NCI-H2227 (cell line): ENCODE data around the gene ROGDI.
A peak's percentile ranks its signal among the peaks of the same experiment; 100 is the strongest.

ENCODE experiments used
- DNase-seq: peaks from one replicate; lab custom pipeline; 2025; ENCODE audit not compliant: unreplicated experiment; lab: John Stamatoyannopoulos, UW

The ROGDI gene

GRCh38 chr16:4801962-4802658, at the start of gene ROGDI:
TSS of gene ROGDI (minus strand) at chr16:4802633. CDS start at chr16:4802571, 62 bp downstream.
- peak; percentile 87 for DNase-seq

- no peak for DNase-seq
Measured at GRCh38 chr16:4850211-4850610, 47.8 kb upstream of the ROGDI start.

- DNase-seq: peak; percentile 21
Measured at GRCh38 chr16:4847774-4848587, 45.5 kb upstream of the ROGDI start.

GRCh38 chr16:4846901-4847773, 44.7 kb upstream of the ROGDI start, which contains the start of the genes GLYR1 and UBN1:
TSS of gene GLYR1 (minus strand) at chr16:4847288. CDS start at chr16:4847265, 23 bp downstream.
TSS of gene UBN1 (plus strand) at chr16:4847481. CDS start at chr16:4852918, 5,437 bp downstream.
- peak; percentile 99 for DNase-seq

- peak; percentile 65 for DNase-seq
Measured at GRCh38 chr16:4846503-4846900, 44.1 kb upstream of the ROGDI start.

- no peak for DNase-seq
Measured at GRCh38 chr16:4840984-4841383, 38.6 kb upstream of the ROGDI start.

- DNase-seq: no peak
Measured at GRCh38 chr16:4839942-4840341, 37.5 kb upstream of the ROGDI start.

GRCh38 chr16:4837733-4838501, 35.5 kb upstream of the ROGDI start:
- no peak for DNase-seq

GRCh38 chr16:4836727-4837126, 34.3 kb upstream of the ROGDI start:
- no peak for DNase-seq

- DNase-seq: no peak
Measured at GRCh38 chr16:4833584-4833983, 31.2 kb upstream of the ROGDI start.

- no peak for DNase-seq
Measured at GRCh38 chr16:4832698-4833343, 30.4 kb upstream of the ROGDI start.

GRCh38 chr16:4831616-4832015, 29.2 kb upstream of the ROGDI start:
- DNase-seq: no peak

GRCh38 chr16:4830408-4830807, 28.0 kb upstream of the ROGDI start:
- no peak for DNase-seq

- DNase-seq: no peak
Measured at GRCh38 chr16:4828567-4829321, 26.3 kb upstream of the ROGDI start.

GRCh38 chr16:4826980-4827379, 24.5 kb upstream of the ROGDI start:
- no peak for DNase-seq

GRCh38 chr16:4826526-4826925, 24.1 kb upstream of the ROGDI start:
- DNase-seq: no peak

- DNase-seq: no peak
Measured at GRCh38 chr16:4825196-4825595, 22.8 kb upstream of the ROGDI start.

GRCh38 chr16:4820652-4821051, 18.2 kb upstream of the ROGDI start:
- no peak for DNase-seq

GRCh38 chr16:4814542-4815173, 12.2 kb upstream of the ROGDI start:
- no peak for DNase-seq
